Ishikawa (cell line): ENCODE results near the gene PARD3.

Experiments used
- CEBPB ChIP-seq: IDR thresholded peaks from 2 replicates; pipeline ENCODE4 v1.6.1; 2012
- CREB1 ChIP-seq: IDR thresholded peaks from 2 replicates; pipeline ENCODE4 v1.6.1; 2012; ENCODE audit warnings: low read depth
- EP300 ChIP-seq: IDR thresholded peaks from 2 replicates; pipeline ENCODE4 v1.6.1; 2012; ENCODE audit warnings: borderline replicate concordance
- FOXM1 ChIP-seq: IDR thresholded peaks from 2 replicates; pipeline ENCODE4 v1.6.1; 2012; ENCODE audit warnings: low read depth, borderline replicate concordance
- RAD21 ChIP-seq: IDR thresholded peaks from 2 replicates; pipeline ENCODE4 v1.6.1; 2012; ENCODE audit warnings: low read depth
- TAF1 ChIP-seq: IDR thresholded peaks from 2 replicates; pipeline ENCODE4 v1.6.1; 2012; ENCODE audit warnings: low read depth, mild to moderate bottlenecking
- TCF12 ChIP-seq: IDR thresholded peaks from 2 replicates; pipeline ENCODE4 v1.6.1; 2012; ENCODE audit warnings: low read depth
- TEAD4 ChIP-seq: IDR thresholded peaks from 2 replicates; pipeline ENCODE4 v1.6.1; 2012
- USF1 ChIP-seq: IDR thresholded peaks from 2 replicates; pipeline ENCODE4 v1.6.1; 2012
- YY1 ChIP-seq: IDR thresholded peaks from 2 replicates; pipeline ENCODE4 v1.6.1; 2012; ENCODE audit warnings: low read depth

- TF ChIP-seq TCF12 (no peak), EP300 (no peak), USF1 (no peak), TAF1 (no peak), CEBPB (no peak), YY1 (no peak), CREB1 (no peak), TEAD4 (no peak), FOXM1 (no peak), RAD21 (no peak)
These were observed 36.9 kb downstream of the PARD3 start for GRCh38 chr10:34778237-34778636.
